GM19023 (cell line): ENCODE data around the gene LRRC45.

Experiments used
- ATAC-seq: cut with Tn5 transposase; IDR thresholded peaks from one replicate; pipeline ENCODE4 v1.9.1; 2021; ENCODE audit warnings: mild to moderate bottlenecking, moderate library complexity; ENCODE audit not compliant: unreplicated experiment

Gene LRRC45

GRCh38 chr17:82049106-82049505 is 26.0 kb downstream of the LRRC45 start:
- ATAC-seq = no peak

GRCh38 chr17:82049521-82049971 is 26.4 kb downstream of the LRRC45 start:
- ATAC-seq = no peak

GRCh38 chr17:82050152-82050760 is 27.2 kb downstream of the LRRC45 start:
- no peak for ATAC-seq

GRCh38 chr17:82050761-82051641 is 27.9 kb downstream of the LRRC45 start:
- ATAC-seq = no peak

GRCh38 chr17:82051776-82052637 is 28.9 kb downstream of the LRRC45 start, which contains the start of the genes GPS1 and RFNG:
Gene GPS1 (plus strand): TSS chr17:82051898. CDS start chr17:82051932, 34 bp downstream.
Gene RFNG (minus strand): TSS chr17:82051811. CDS start chr17:82051766, 45 bp downstream.
- ATAC-seq = no peak

GRCh38 chr17:82052638-82053059 is 29.5 kb downstream of the LRRC45 start:
- ATAC-seq = no peak

- ATAC-seq = no peak
These were observed 30.0 kb downstream of the LRRC45 start for GRCh38 chr17:82053130-82053529.

GRCh38 chr17:82053556-82054263 is 30.6 kb downstream of the LRRC45 start:
- no peak for ATAC-seq

- ATAC-seq = no peak
These were observed 31.4 kb downstream of the LRRC45 start for GRCh38 chr17:82054351-82055022.

GRCh38 chr17:82055023-82055964 is 32.2 kb downstream of the LRRC45 start:
- ATAC-seq = no peak

- ATAC-seq = no peak
These were observed 33.0 kb downstream of the LRRC45 start for GRCh38 chr17:82055965-82056728.

- no peak for ATAC-seq
These were observed 33.9 kb downstream of the LRRC45 start for GRCh38 chr17:82056729-82057621.

- no peak for ATAC-seq
These were observed 35.2 kb downstream of the LRRC45 start for GRCh38 chr17:82058230-82058854.

- no peak for ATAC-seq
These were observed 35.7 kb downstream of the LRRC45 start for GRCh38 chr17:82058855-82059249.

GRCh38 chr17:82059272-82060000 is 36.3 kb downstream of the LRRC45 start:
- no peak for ATAC-seq

GRCh38 chr17:82060001-82060380 is 36.9 kb downstream of the LRRC45 start:
- ATAC-seq = no peak
